Stimulated activated naive CD8-positive, alpha-beta T cell treated with anti-CD3 and anti-CD28 coated beads, Interleukin-15, Interleukin-2, amounts not matched to agents 100 ng/mL and 50 ng/mL, for 24 hours (primary cell): Measurements from ENCODE around the gene CEBPE.

Experiments
- H3K27ac Mint-ChIP-seq: one replicate; pipeline ENCODE4 v1.8.0; 2021; ENCODE audit warnings: mild to moderate bottlenecking, mixed read lengths
- H3K27me3 Mint-ChIP-seq: one replicate; pipeline ENCODE4 v1.8.0; 2021; ENCODE audit warnings: mixed read lengths
- H3K36me3 Mint-ChIP-seq: one replicate; pipeline ENCODE4 v1.8.0; 2021; ENCODE audit warnings: low read depth, mixed read lengths
- H3K4me1 Mint-ChIP-seq: one replicate; pipeline ENCODE4 v1.8.0; 2021; ENCODE audit warnings: low read depth, mixed read lengths
- H3K4me3 Mint-ChIP-seq: one replicate; pipeline ENCODE4 v1.8.0; 2021; ENCODE audit warnings: mild to moderate bottlenecking, mixed read lengths
- H3K9me3 Mint-ChIP-seq: one replicate; pipeline ENCODE4 v1.8.0; 2021; ENCODE audit warnings: mixed read lengths

CEBPE gene

DNA sequence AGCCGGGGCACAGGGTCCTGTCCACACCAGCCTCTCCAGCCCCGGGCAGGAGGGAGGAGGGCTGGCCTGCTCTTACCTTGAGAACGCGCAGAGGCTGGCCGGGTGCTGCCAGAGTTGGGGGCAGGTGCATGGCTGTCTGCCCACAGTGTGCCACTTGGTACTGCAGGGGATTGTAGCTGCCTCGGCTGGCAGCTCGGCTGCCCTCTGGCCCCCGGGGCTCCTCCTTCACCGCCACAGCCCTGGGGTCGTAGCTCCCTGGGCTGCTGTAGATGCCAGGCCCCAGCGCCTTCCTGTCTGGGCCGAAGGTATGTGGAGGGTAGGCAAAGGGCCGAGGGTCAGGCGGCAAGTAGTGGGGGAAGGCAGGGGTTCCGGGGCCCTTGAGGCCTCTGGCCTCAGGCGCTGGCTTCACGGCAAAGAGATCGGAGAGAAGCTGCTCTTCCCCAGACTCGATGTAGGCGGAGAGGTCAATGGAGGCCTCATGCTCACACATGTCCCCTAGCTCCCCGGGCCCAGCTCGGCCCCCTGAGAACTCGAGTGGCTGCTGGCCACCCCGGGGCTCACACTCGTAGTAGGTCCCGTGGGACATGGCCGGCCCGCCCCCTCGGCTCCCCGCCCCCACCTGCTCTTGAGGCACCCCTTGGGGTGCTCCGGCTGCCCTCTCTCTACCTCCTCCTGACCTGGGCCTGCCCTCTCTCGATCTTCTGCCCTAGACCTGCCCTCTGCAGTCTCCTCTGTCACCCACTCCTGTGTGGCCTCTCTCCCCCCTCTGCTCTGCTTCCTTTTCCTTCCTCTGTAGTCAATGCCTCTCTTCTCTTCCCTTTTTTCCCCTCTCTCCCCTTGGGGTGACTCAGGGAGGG, at the start of gene CEBPE:
Gene CEBPE (minus strand): TSS at position 750 of the 857 bp plus-strand sequence. CDS start 164 bp downstream, at position 586.
- H3K9me3 Mint-ChIP-seq: no peaks in the 10 kb centered on the region
- no peaks in the 10 kb centered on the region for H3K36me3 Mint-ChIP-seq
- H3K27me3 Mint-ChIP-seq: no peaks in the 10 kb centered on the region
- H3K27ac Mint-ChIP-seq: peak within 1 kb of the TSS; percentile 74
- no peak within 1 kb of the TSS for H3K4me3 Mint-ChIP-seq
- H3K4me1 Mint-ChIP-seq: peaks cover 35% of the 10 kb centered on the region

DNA sequence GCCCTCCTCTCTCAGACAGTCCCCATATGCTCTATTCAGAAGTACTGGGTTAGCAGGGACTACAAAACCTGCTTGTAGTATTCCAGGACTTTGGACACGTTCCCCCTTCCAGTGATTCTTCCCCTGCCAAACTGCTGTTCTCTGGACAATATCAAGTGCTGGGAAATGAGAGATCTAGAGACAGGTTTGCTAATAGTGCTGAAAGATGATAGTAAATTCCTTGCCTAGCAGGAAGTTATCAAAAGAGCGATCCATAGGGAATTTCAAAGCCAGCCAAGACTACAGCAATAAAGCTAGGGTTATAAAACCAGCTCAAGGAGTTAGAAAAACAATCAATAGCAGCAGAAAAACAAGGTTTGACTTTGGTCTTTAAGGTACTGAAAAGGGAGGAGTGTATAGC, 49.2 kb upstream of the CEBPE start:
- Mint-ChIP-seq H3K27ac (no peak overlapping the region), H3K27me3 (no peaks in the 10 kb centered on the region), H3K4me3 (no peak overlapping the region), H3K9me3 (no peaks in the 10 kb centered on the region), H3K4me1 (peaks cover 27% of the 10 kb centered on the region), H3K36me3 (no peaks in the 10 kb centered on the region)

DNA sequence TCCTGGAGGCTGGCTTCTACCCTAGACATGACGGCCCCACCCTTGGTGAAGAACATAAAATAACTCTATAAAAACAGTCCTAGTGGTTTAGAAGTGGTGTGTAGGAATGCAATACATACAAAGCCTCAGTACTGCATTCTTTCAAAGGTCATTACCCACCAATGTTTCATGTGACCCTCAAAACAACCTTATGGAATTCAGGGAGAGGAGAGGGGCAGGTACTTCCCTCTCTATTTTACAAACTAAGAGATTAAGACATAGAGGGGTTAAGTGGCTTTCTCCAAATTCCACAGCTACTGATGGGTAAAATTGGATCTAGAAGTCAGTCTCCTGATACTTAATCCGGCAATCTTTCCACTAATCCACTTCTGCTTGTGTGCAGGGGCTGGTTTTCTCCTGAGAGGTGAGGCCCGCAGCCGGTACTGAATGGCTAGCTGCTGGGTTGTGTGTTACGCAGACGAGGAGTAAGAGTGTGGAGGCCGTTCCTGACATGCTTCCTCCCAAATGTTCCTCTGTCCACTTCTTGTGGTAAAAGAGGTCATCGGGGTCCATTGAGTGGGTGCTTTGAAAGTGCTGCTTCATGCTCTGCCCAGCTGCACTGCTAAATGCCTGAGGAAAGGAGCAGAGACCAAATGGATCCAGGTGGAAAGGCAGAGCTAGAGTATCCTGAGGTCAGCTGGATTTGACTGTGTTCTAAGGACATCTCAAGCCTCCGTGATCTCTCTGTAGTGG, 48.2 kb upstream of the CEBPE start:
- peaks cover 26% of the 10 kb centered on the region for H3K4me1 Mint-ChIP-seq
- no peaks in the 10 kb centered on the region for H3K36me3 Mint-ChIP-seq
- H3K9me3 Mint-ChIP-seq: no peaks in the 10 kb centered on the region
- no peaks in the 10 kb centered on the region for H3K27me3 Mint-ChIP-seq
- H3K27ac Mint-ChIP-seq: no peak overlapping the region
- no peak overlapping the region for H3K4me3 Mint-ChIP-seq

DNA sequence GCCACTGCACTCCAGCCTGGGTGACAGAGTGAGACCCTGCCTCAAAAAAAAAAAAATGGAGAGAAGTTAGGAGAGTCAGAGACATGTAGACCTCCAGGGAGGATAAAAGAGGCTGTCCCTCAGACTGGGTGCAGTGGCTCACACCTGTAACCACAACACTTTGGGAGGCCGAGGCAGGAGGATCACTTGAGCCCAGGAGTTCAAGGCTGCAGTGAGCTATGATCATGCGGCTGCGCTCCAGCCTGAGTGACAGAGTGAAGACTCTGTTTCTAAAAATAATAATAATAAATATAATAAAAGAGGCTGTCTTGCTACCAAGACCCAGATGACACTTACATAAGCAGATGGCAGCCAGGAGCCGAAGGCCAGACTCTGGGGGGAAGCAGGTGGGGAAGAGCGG, 45.9 kb upstream of the CEBPE start:
- H3K9me3 Mint-ChIP-seq: no peaks in the 10 kb centered on the region
- peaks cover 22% of the 10 kb centered on the region for H3K4me1 Mint-ChIP-seq
- no peak overlapping the region for H3K4me3 Mint-ChIP-seq
- H3K27ac Mint-ChIP-seq: no peak overlapping the region
- H3K27me3 Mint-ChIP-seq: no peaks in the 10 kb centered on the region
- no peaks in the 10 kb centered on the region for H3K36me3 Mint-ChIP-seq

DNA sequence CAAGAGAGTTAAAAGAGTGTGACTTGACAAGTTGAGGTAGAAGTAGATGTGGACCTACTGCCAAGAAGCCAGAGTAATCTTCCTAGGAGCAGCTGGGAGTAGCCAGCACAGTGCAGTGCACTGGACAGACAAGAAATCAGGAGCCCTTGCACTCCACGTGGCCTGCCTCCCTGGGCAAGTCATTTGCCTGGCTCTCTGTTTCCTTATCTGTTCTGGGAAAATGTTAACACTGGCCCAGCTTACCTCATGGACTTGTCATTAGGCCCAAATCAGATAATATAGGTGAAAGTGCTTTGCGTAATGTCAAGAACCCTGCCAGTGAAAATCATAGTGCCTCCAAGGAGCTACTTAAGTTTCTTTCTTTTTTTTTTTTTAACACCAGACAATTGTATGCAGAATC, 45.2 kb upstream of the CEBPE start:
- Mint-ChIP-seq H3K27ac (no peak overlapping the region), H3K36me3 (no peaks in the 10 kb centered on the region), H3K27me3 (no peaks in the 10 kb centered on the region), H3K4me1 (peaks cover 20% of the 10 kb centered on the region), H3K4me3 (no peak overlapping the region), H3K9me3 (no peaks in the 10 kb centered on the region)

DNA sequence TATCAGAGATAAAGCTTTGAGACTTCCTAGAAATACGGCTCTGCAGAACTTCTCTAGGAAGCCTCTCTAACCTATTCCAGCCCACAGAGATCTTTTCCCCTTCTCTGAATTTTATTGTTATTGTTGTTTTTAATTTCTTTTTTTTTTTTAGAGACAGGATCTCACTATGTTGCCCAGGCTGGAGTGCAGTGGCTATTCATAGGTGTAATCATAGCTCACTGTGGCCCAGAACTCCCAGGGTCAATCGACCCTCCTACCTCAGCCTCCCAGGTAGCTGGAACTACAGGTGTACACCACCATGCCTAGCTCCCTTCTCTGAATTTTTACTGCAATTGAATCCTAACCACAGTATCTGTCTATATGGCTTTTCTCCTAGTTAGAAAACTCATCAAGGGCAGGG, 44.8 kb upstream of the CEBPE start:
- Mint-ChIP-seq H3K4me3 (no peak overlapping the region), H3K27ac (no peak overlapping the region), H3K9me3 (no peaks in the 10 kb centered on the region), H3K4me1 (peaks cover 20% of the 10 kb centered on the region), H3K27me3 (no peaks in the 10 kb centered on the region), H3K36me3 (no peaks in the 10 kb centered on the region)

DNA sequence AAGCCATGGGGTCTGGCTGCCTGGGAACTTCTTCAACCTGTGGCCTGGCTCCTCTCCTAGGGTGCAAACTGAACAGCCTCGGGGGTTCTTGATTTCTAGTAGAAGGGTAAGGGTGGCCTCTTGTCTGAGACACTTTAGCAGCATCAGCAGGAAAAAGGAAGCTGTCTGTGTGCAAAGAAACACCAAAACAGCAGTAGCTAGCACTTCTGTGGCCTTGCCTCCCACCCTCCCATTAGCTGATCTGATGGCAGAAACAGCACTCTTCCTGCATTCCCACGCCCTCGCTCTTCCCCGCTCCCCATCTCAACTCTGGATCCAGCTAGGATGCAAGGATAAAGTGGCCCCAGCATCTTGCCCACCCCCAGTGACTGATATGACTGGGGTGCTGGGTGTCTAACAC, 43.7 kb upstream of the CEBPE start:
- Mint-ChIP-seq H3K9me3 (no peaks in the 10 kb centered on the region), H3K4me3 (no peak overlapping the region), H3K36me3 (no peaks in the 10 kb centered on the region), H3K27me3 (no peaks in the 10 kb centered on the region), H3K4me1 (peaks cover 20% of the 10 kb centered on the region), H3K27ac (peak overlapping the region; percentile 63)

DNA sequence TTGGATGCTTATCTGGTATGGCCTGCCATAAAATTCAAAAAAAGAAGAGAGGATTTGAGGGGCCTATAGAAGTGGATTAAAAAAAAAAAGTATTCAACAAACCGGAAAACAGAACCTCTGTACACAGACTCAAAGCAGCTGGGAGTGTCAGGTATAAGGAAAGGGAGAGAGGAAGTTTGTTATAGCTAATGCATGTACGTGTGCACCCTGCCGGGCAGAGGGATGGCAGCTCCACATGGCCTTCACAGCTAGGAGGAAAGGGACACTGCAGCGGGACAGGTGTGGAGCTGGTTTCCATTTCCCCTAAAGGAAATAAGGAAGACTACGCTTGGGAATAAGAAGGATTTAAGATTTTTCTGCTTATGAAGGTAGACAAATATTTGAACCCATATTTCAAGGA, 43.0 kb upstream of the CEBPE start:
- H3K27me3 Mint-ChIP-seq: no peaks in the 10 kb centered on the region
- no peak overlapping the region for H3K27ac Mint-ChIP-seq
- H3K36me3 Mint-ChIP-seq: no peaks in the 10 kb centered on the region
- H3K4me3 Mint-ChIP-seq: no peak overlapping the region
- no peaks in the 10 kb centered on the region for H3K9me3 Mint-ChIP-seq
- H3K4me1 Mint-ChIP-seq: peaks cover 20% of the 10 kb centered on the region

DNA sequence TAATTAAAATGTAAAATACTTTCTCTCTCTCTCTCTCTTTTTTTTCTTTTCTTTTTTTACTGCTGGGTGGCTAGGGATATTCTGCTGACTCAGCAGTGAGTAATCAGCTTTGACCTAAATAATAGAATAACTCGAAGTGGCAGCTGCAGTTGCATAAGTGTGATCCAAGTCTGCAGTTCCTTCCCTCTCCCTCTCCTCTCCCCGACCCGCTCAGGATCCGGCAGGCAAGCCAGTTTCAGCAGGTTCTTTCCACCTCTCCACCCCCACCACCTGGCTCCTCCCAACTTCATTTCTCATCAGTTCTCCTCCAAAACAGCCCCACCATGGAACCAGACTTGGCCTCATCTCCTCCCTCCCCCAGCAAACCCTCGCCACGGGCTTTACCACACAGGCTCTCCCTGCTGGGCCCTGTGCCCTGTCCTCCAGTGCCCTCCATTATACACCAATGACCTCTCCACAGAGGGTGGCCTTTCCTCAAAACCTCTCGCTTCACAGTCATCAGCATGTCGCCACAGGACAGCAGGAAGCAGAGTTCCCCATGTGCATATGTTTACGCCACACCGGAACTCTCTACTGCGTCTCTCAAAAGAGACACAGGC, 42.0 kb upstream of the CEBPE start:
- H3K27me3 Mint-ChIP-seq: no peaks in the 10 kb centered on the region
- H3K4me1 Mint-ChIP-seq: peaks cover 20% of the 10 kb centered on the region
- no peaks in the 10 kb centered on the region for H3K36me3 Mint-ChIP-seq
- H3K4me3 Mint-ChIP-seq: no peak overlapping the region
- no peak overlapping the region for H3K27ac Mint-ChIP-seq
- H3K9me3 Mint-ChIP-seq: no peaks in the 10 kb centered on the region

DNA sequence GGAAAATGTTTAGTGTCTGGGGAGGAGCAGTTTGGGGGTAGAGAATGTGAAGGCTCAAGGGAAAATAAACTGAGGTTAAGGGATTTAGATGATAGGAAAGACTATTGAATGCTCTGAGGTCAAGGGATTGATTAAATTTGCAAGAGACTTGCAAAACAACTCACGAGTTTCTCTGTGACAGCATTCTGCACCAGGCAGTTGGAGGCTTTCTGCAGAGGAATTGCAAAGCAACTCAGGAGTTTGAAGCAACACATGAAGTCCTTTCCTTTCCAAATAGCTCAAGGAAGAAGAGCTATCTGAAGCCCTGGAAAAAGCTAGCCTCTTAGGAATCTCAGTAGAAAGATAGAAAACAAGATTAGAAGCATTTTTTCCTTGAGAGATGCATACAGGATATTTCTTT, 40.5 kb upstream of the CEBPE start:
- peaks cover 30% of the 10 kb centered on the region for H3K4me1 Mint-ChIP-seq
- no peak overlapping the region for H3K4me3 Mint-ChIP-seq
- no peaks in the 10 kb centered on the region for H3K27me3 Mint-ChIP-seq
- H3K9me3 Mint-ChIP-seq: no peaks in the 10 kb centered on the region
- no peaks in the 10 kb centered on the region for H3K36me3 Mint-ChIP-seq
- H3K27ac Mint-ChIP-seq: no peak overlapping the region

DNA sequence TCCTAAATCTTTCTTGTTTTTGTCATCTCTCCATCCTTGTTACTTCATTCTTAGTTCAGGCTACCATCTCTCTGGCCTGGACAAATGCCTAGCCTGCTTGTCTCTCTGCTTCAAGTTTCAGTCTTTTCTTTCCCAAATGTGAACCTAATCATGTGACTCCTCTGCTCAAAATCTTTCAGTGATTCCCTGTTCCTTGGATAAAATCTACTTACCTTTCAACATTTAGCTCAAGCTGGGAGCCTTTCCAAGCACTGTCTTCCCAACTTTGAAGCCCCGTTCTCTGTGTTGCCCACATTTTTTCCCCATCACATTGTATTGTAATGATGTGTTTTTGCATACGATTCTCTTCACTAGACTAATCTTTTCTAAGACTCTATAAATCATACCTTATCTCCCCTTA, 39.7 kb upstream of the CEBPE start:
- H3K27ac Mint-ChIP-seq: no peak overlapping the region
- H3K36me3 Mint-ChIP-seq: no peaks in the 10 kb centered on the region
- no peaks in the 10 kb centered on the region for H3K27me3 Mint-ChIP-seq
- peaks cover 35% of the 10 kb centered on the region for H3K4me1 Mint-ChIP-seq
- H3K9me3 Mint-ChIP-seq: no peaks in the 10 kb centered on the region
- no peak overlapping the region for H3K4me3 Mint-ChIP-seq

DNA sequence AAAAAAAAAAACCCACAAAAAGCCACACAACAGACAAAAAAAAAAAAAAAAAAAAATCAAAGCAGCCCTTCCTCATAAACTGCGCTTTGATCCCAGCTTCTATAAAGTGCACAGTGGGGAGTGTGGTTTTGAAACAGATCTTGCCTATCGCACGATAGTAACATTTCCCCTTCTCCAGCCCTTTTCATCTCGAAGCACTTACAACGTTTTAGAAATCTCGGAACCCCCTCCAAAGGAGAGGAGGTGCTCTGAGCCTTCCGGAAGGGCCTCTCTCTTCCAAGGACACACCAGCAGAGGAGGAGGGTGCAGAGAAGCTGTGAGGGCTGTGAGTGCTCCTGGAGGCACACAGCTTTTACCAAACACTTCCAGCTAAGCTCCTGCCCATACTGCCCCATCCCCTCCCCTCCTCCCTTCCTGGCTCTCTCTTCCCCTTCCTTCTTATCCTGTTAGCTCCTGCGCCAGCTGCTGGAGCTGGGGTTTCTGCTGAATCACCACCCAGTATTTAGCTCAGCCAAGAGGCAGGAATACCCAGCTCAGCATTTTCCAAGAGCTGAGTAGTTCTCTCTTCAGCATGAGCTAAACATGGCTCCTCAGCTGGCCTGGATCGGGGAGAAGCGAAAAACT, 36.0 kb upstream of the CEBPE start:
- peaks cover 21% of the 10 kb centered on the region for H3K4me1 Mint-ChIP-seq
- H3K36me3 Mint-ChIP-seq: no peaks in the 10 kb centered on the region
- H3K27ac Mint-ChIP-seq: peak overlapping the region; percentile 32
- H3K9me3 Mint-ChIP-seq: no peaks in the 10 kb centered on the region
- no peaks in the 10 kb centered on the region for H3K27me3 Mint-ChIP-seq
- no peak overlapping the region for H3K4me3 Mint-ChIP-seq

DNA sequence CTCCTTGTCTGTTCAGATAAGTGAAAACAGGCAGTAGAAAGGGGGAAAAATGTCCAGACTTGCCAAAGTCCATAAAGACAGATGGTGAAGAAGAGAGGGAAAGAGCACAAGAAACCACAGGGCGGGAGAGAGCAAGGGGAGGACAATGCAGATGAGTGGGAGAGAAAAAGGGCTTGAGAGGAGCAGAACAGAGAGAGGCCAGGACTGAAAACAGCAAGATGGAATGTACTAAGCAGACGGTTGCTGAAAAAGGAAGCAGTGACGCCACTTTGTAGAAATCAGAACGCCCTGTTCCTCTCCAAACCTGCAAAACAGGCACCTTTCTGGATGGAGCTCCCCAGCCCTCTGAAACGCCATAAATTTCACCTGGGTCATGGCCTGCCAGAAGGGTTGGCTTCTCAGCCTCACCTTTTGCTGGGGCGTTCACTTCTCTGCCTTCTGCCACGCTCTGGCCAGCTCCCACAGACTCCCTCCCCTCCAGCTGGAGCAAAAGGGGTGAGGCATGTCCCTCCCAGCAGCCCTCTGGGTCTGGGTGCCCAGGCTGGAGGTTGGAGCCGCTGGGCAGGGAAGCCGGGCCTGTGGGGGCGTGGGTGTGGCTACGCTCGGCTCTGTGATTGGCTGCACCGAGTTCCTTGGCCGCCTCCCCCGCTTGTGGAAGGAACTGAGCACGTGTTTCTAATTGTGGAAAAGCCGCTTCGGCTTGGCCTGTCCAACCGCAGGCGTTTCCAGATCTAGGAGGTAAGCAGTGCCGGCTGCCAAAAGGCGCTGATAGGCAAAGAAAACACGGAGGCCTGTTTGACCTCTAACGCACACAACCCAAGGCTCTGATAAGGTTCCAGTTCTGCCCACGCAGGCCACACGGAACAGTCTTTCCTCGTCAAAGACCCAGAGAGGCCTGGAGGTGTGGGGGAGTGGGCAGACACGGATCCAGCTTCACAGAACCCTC, 35.1 kb upstream of the CEBPE start:
- no peak overlapping the region for H3K4me3 Mint-ChIP-seq
- H3K27ac Mint-ChIP-seq: peak overlapping the region; percentile 24
- H3K9me3 Mint-ChIP-seq: no peaks in the 10 kb centered on the region
- H3K4me1 Mint-ChIP-seq: peaks cover 21% of the 10 kb centered on the region
- H3K36me3 Mint-ChIP-seq: no peaks in the 10 kb centered on the region
- H3K27me3 Mint-ChIP-seq: no peaks in the 10 kb centered on the region

DNA sequence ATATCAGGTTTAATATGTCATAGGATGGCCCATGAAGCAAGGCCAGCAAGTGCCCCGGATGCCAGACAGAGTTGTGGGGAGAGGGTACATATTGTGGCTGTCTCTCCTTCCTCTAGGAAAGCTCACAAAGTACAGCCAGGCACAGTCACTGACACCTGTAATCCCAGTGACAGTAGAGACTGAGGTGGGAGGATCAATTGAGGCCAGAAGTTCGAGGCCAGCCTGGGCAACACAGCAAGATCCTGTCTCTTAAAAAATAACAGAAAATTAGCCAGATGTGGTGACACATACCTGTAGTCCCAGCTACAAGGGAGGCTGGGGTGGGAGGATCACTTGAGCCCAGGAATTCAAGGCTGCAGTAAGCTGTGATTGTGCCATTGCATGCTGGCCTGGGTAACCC, 32.3 kb upstream of the CEBPE start:
- peaks cover 21% of the 10 kb centered on the region for H3K4me1 Mint-ChIP-seq
- H3K9me3 Mint-ChIP-seq: no peaks in the 10 kb centered on the region
- no peak overlapping the region for H3K4me3 Mint-ChIP-seq
- H3K27me3 Mint-ChIP-seq: no peaks in the 10 kb centered on the region
- no peak overlapping the region for H3K27ac Mint-ChIP-seq
- no peaks in the 10 kb centered on the region for H3K36me3 Mint-ChIP-seq
